Activated CD4-positive, alpha-beta T cell treated with anti-CD3 and anti-CD28 coated beads, Interleukin-10, Interleukin-2, amounts not matched to agents 100 ng/mL and 50 ng/mL, durations not matched to agents 16 hours and 8 hours (primary cell): ENCODE measurements around the gene BGN.

Source experiments
- DNase-seq: peaks from one replicate; pipeline ENCODE4 v3.0.0-alpha.2; 2020

The BGN gene

GRCh38 chrX:153509592-153509991 is 14.8 kb downstream of the BGN start:
- no peak for DNase-seq

- DNase-seq = no peak
Observed at GRCh38 chrX:153510383-153510782, 15.6 kb downstream of the BGN start.

GRCh38 chrX:153511784-153512500 is 17.2 kb downstream of the BGN start:
- DNase-seq = no peak

GRCh38 chrX:153512501-153512893 is 17.7 kb downstream of the BGN start:
- DNase-seq = no peak

DNA sequence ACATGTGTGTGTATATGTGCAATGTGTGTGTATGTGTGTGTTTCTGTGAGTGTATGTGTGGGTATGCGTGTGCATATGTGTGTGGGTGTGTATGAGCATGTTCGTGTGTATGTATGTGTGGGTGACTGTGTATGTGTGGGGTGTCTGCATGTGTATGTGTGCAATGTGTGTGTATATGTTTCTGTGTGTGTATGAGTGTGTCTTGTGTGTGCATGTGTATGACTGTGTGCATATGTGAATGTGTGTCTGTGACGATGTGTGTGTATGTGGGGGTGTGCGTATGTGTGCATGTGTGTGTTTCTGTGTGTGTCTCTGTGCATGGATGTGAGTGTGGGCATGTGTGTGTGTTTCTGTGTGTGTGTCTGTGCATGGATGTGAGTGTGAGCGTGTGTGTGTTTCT is 18.5 kb downstream of the BGN start:
- no peak for DNase-seq

DNA sequence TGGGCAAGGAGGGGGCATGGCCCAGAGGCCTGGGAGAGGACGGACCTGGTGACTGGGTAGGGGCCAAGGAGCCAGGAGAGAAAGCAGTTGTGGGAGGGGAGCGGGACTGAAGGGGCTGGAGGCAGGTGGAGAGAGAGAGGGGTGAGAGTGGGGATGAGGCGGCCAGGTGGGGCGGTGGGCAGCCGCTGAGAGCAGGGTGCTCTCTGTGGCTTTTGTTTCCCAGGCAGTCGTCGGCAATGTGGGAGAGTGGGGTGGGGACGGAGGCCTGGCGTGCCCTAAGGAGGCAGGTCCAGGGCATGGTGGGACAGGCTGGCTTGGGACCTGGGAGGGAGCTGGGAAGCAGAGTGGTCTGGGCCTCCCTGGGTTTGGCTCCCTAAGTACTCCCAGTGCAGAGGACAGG is 19.5 kb downstream of the BGN start:
- DNase-seq = no peak

DNA sequence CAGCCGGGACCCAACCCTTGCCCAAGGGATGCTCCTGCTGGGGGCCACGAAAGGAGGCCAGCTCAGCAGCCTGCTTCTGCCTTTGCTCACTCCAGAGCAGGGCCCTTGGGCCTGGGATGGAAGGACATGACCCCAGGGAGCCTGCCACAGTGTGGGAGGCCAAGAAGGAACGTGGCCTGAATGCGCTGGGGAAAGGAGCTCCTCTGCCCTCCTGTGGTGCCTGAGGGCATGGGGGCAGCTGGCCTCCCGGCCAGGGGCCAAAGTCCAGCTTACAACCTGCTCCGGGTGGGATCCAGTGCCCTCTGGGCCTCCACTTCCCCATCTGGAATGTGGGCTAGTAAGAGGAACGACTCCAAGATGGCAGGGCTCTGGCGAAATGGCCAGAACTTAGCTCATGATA is 20.7 kb downstream of the BGN start:
- no peak for DNase-seq

- no peak for DNase-seq
Observed at GRCh38 chrX:153516073-153516472, 21.3 kb downstream of the BGN start.

DNA sequence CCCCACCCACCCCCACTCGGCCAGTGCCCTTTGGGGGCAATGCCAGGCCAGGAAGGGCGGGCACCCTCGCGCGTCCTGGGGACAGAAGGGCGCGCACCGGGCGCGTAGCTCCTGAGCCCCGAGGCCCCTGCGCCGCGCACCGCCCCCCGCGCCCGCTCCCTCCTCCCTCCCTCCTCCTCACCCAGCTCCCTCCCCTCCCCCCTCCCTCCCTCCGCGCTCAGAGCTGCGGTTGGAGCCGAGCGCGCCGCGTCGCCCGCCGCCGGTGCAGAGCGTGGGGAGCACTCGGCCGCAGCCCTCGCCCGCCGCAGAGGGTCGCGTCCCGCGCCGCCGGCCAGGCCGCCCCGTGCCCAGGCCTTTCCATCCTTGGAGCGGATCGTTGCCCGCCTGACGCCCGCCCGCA is 22.6 kb downstream of the BGN start, which contains the start of gene ATP2B3:
Gene ATP2B3, plus strand, starts transcription at position 220 of the 400 bp plus-strand sequence. CDS start 18,606 bp downstream, outside the sequence.
- DNase-seq = no peak

DNA sequence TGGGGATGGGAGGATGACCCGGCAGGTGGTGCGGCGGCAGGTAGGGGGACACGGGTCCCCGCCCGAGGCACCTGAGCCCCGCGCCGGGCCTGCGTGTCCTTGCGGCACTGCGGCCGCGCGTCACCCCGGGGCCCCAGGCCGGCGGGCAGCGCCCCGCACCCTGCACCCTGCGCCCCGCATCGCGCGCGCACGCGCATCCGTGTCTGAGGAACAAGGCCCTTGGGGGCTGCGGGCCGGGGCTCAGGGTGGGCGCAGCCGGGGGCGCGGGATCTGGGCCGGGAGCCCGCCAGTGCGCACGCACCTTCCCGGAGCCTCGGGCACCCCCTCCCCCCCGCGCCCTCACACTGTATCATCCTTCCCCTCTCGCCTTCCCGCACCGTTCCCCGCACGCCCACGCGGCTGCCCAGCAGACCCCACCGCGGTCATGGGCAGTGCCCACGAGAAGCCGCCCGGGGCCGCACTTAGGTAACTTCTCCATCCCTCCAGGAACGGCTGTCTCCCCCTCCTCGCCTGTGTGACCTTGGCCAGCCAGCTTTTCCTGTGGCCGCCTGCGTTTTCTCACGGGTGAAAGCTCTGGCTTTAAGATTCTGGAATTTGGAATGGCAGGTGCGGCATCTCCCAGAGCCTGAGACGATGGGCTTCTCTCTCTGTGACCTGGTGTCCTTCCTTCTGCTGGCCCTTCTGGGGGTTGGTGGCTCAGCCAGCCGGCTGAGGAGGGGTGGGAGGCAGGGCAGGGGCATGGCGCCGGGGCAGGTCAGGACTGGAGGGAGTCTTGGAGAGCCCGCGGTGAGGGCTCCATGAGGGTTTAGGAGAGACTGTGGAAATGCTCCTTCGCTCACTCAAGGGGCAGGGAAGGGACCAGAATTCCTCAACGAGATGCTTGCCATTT is 23.4 kb downstream of the BGN start:
- DNase-seq = no peak

DNA sequence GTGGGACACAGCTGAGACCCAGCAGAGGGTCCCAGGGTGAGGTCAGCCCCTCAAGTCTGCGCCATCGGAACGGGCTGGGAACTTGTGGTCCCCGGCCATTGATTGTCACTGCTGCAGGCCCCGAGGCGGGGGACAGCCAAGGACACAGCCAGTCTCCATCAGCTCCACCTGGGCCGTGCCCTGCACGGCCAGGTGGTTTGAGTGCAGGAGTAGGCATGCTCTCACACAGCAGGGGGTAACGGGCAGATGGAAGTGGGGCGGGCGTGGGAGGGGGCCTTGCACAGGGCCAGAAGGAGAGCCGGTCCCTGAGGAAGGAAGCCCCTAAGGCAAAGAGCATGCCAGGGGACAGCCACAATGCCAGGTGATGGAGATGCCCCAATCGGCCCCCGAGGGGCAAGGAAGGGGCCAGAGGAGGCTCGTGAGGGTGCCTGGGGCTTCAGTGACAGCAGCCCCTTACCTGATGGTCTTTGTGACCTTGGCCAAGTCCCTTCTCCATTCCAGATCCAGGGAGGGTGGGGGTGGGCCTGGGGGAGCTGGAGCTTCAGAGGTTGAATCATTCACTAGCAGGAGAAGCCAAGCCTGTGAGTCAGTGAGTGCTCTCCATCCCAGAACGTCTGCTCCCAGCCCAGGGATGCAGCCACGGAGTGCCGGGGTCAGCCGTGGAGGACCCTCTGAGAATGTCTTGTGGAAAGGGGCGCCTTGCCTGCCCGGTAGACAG is 24.9 kb downstream of the BGN start:
- DNase-seq = no peak

GRCh38 chrX:153520287-153520917 is 25.6 kb downstream of the BGN start:
- no peak for DNase-seq

- no peak for DNase-seq
Observed at GRCh38 chrX:153521034-153521433, 26.3 kb downstream of the BGN start.

DNA sequence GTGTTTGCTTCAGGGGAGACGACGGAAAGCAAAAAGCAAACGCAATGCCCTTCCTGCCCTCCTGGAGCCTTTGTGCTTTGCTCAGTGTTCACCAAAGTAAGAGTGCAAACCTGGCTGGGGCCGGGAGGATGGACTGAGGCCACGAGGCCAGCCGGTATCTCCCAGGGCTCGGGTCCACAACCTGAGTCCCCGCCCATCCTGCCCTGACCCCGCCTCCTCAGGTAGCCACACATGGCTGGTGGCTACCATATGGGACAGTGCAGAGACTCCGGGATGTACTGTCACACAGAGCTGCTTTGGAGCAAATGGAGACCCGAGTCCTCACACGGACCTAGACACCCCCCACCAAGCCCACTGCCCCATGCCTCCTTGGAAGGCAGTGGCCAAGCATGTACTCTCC is 27.5 kb downstream of the BGN start:
- no peak for DNase-seq

DNA sequence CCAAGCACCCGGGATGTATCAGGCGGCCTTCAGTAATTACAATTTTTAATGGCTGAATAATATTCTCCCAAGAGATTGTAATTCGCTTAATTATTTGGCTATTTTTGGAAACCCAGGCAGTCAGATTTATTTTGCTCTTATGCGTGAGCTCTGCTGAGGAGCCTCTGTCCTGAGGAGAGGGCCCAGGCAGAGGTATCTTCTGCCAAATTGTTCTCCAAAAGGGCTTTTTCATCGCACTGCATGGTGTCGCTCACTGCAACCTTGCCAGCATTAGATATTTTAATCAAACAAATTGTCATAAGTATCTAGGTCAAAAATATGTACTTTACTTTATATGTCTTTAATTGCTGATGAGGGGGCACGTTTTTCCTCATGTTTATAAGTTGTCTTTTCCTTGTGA is 28.5 kb downstream of the BGN start:
- no peak for DNase-seq

GRCh38 chrX:153524234-153524633 is 29.5 kb downstream of the BGN start:
- no peak for DNase-seq

DNA sequence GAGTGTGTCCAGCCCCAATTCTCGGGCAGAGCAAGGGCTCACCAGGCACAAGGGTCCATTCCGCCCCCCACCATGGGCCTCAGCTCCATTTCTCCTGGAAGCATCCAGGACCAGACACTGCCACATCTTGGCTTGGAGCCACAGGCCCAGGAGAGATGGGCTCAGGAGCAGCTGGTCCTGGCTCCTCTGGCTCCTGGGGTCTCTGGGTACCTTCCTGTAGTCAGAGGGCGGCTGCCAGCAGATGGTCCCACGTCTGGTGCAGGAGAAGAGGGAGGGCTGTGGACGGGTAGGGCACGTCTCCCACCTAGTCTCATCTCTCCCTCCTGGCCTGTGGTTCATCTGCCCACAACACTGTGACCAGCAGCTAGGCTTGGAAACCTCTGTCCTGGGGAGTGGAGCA is 30.7 kb downstream of the BGN start:
- no peak for DNase-seq

- DNase-seq = no peak
Observed at GRCh38 chrX:153526042-153526441, 31.3 kb downstream of the BGN start.

GRCh38 chrX:153526801-153527200 is 32.0 kb downstream of the BGN start:
- DNase-seq = no peak

DNA sequence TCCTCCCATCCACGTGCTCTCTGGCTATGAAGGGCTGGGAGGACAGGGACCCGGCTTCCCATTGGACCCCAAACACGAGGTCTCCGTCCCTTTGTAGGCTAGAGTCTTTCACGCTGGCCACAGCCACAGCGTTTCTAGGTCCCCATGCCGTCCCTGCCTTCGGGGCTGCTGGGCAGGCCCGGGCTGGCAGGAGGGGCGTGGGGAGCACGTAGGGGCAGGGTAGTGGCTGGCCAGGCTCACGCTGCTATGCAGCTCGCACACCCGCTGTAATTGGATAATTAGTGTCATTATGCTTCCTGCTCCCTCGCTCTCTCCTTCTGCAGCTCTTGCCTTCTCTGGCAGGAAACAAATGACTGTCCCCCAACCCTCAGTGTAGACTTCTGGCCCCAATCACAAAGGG is 32.4 kb downstream of the BGN start:
- DNase-seq = no peak

DNA sequence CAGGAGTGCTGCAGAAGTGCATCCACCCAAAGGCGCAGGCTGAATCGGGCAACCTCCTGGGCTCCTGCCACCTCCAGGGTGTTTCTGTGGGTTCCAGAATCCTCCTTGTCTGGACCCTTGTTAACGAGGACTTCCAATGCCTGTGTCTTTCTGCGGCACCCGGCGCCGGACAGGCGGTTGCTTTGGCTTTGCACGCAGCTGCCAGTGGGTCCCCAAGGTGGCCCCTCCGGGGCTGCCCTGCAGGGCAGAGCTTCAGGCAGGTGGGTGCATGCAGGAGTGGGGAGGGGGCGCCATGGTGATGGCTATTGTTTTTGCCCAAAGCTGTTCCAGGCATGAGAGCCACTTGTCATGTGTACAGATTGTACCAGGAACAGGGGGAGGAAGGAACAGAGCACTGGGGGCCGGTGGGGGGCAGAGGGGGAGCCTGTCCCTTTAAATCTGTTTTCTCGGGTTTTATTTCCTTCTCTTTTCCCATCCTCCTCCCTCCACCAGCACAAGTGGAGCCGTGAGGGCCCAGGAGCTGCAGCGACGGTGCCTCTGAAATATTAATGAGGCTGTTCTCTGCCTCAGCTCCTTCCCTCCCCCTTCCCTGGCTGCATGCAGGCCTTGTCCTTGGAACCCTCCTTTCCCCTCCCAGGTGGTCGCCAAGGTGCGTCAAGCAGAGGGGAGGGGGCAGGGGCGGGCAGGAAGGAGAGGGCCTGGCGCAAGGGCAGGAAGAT is 35.8 kb downstream of the BGN start:
- DNase-seq = no peak

- no peak for DNase-seq
Observed at GRCh38 chrX:153533091-153533490, 38.3 kb downstream of the BGN start.
